Left lung (tissue), 10 donors: ENCODE data around the gene GGTLC1. TPM values are rescaled to one million over a fixed set of nuclear protein-coding genes. Genes with fewer than 3 reads are reported as not detected.

Experiments used
- ATAC-seq: fragments of 200-7000 bp; cut with Tn5 transposase; one replicate; pipeline ENCODE4 v1.9.1; 2020; ENCODE audit warnings: moderate library complexity
- DNase-seq, 4 donors: peaks; one replicate each; pipeline ENCODE4 v3.0.0-alpha.2; 2013 to 2020
- H3K27ac ChIP-seq, 2 donors: fragments of 200-600 bp; sonication (generic) in 1 of 2; one replicate each; pipeline versions ENCODE4 v1.5.0 to v1.8.0; 2020 to 2021
- H3K27me3 ChIP-seq, 2 donors: fragments of 200-600 bp; sonication (generic) in 1 of 2; one replicate each; pipeline versions ENCODE4 v1.5.0 to v1.8.0; 2020 to 2021
- H3K36me3 ChIP-seq, 2 donors: fragments of 200-600 bp; sonication (generic) in 1 of 2; one replicate each; pipeline versions ENCODE4 v1.5.0 to v1.8.0; 2020 to 2021
- H3K4me1 ChIP-seq, 2 donors: fragments of 200-600 bp; one replicate each; pipeline ENCODE4 v1.8.0; 2021
- H3K4me3 ChIP-seq, 2 donors: fragments of 200-600 bp; sonication (generic) in 1 of 2; one replicate each; pipeline versions ENCODE4 v1.5.0 to v1.8.0; 2020 to 2021; ENCODE audit warnings: mild to moderate bottlenecking in 1 of 2
- H3K9me3 ChIP-seq, 2 donors: fragments of 200-600 bp; sonication (generic) in 1 of 2; one replicate each; pipeline versions ENCODE4 v1.5.0 to v1.8.0; 2020 to 2021
- CTCF ChIP-seq, 2 donors: fragments of 200-600 bp; sonication (generic) in 1 of 2; IDR thresholded peaks; one replicate each; pipeline versions ENCODE4 v1.5.0 to v1.8.0; 2021; ENCODE audit warnings: antibody characterized with exemption in 2 of 2
- intact Hi-C, 2 donors: fragments of 100-400 bp; cut with DNase I; formaldehyde crosslinking; loops; one replicate each; pipeline versions ENCODE4 v1.11.2 to v1.14.2; 2022
- polyA plus RNA-seq, 6 donors: library from polyadenylated mRNA; unstranded; fragments of 120-200 nt; gene quantifications; one replicate each; pipeline ENCODE4 v1.2.1, GENCODE V29; 2013; ENCODE audit not compliant: insufficient read length in 6 of 6
- total RNA-seq, 2 donors: library from RNA; stranded (reverse); fragmentation: NEBNext Ultra II Directional; extraction: Animal tissue kit (Norgen Biotek cat#: 25700); gene quantifications; one replicate each; pipeline ENCODE4 v1.2.1, GENCODE V29; 2021
- donor health status: DM: no; HTN: yes; CAD: no.
- donor health status: DM: no; HTN: no; CAD: no.

GGTLC1 gene
- total and polyA plus RNA-seq, 8 donors, result 1.3 to 22.4 (median 1.6) TPM

- Histone ChIP-seq H3K9me3 (no peaks in the 10 kb centered on the region), H3K4me3 (no peak overlapping the region), H3K4me1 (no peaks in the 10 kb centered on the region), H3K36me3 (no peaks in the 10 kb centered on the region), H3K27me3 (no peaks in the 10 kb centered on the region), H3K27ac (no peak overlapping the region)
- no peak for TF ChIP-seq CTCF (IDR thresholded peaks at IDR 0.05)
- no peak for ATAC-seq
- intact Hi-C loops, result no loop called here
- no peak for DNase-seq
These were observed 43.9 kb upstream of the GGTLC1 start for GRCh38 chr20:24032400-24032898.

GRCh38 chr20:24027229-24027628 lies 38.6 kb upstream of the GGTLC1 start:
- H3K27ac ChIP-seq, result peak overlapping the region in 1 of 2 donors; percentile 61
- DNase-seq, result peak in 2 of 4 donors; percentile 30 to 74

GRCh38 chr20:24022621-24023180 lies 34.1 kb upstream of the GGTLC1 start:
- peaks cover 0 to 9% of the 10 kb centered on the region in 2 donors for H3K4me1 ChIP-seq
- peaks cover 0 to 7% of the 10 kb centered on the region in 2 donors for H3K27me3 ChIP-seq
- H3K27ac ChIP-seq, result no peak overlapping the region
- no peaks in the 10 kb centered on the region for H3K36me3 ChIP-seq
- intact Hi-C loops, result no loop called here
- TF ChIP-seq CTCF (IDR thresholded peaks at IDR 0.05), result no peak
- ATAC-seq (no peak), DNase-seq (no peak)
- H3K9me3 ChIP-seq, result no peaks in the 10 kb centered on the region
- no peak overlapping the region for H3K4me3 ChIP-seq

More at GRCh38 chr20:24027229-24027628, 38.6 kb upstream of the GGTLC1 start:
- ATAC-seq, result peak; percentile 70
- Histone ChIP-seq H3K36me3 (no peaks in the 10 kb centered on the region), H3K9me3 (no peaks in the 10 kb centered on the region), H3K4me3 (no peak overlapping the region), H3K4me1 (peaks cover 0 to 9% of the 10 kb centered on the region in 2 donors), H3K27me3 (no peaks in the 10 kb centered on the region)
- intact Hi-C loops, result no loop called here
- TF ChIP-seq CTCF (IDR thresholded peaks at IDR 0.05), result no peak

- H3K4me1 ChIP-seq, result no peaks in the 10 kb centered on the region
- ATAC-seq, result peak; percentile 89
- no peaks in the 10 kb centered on the region for H3K9me3 ChIP-seq
- peaks cover 0 to 7% of the 10 kb centered on the region in 2 donors for H3K27me3 ChIP-seq
- intact Hi-C loops, result no loop called here
- peak in 1 of 4 donors; percentile 40 for DNase-seq
- no peak overlapping the region for H3K4me3 ChIP-seq
- H3K27ac ChIP-seq, result no peak overlapping the region
- no peaks in the 10 kb centered on the region for H3K36me3 ChIP-seq
- no peak for TF ChIP-seq CTCF (IDR thresholded peaks at IDR 0.05)
These were observed 30.2 kb upstream of the GGTLC1 start for GRCh38 chr20:24018796-24019195.

GRCh38 chr20:24017458-24017755 lies 28.8 kb upstream of the GGTLC1 start:
- no peaks in the 10 kb centered on the region for H3K9me3 ChIP-seq
- H3K36me3 ChIP-seq, result no peaks in the 10 kb centered on the region
- peak; percentile 49 for ATAC-seq
- TF ChIP-seq CTCF (IDR thresholded peaks at IDR 0.05), result no peak
- DNase-seq, result no peak
- no peaks in the 10 kb centered on the region for H3K4me1 ChIP-seq
- no peak overlapping the region for H3K4me3 ChIP-seq
- H3K27me3 ChIP-seq, result peaks cover 0 to 7% of the 10 kb centered on the region in 2 donors
- H3K27ac ChIP-seq, result no peak overlapping the region
- intact Hi-C loops, result no loop called here
